ENCODE data around the gene MAP3K14.

DNA sequence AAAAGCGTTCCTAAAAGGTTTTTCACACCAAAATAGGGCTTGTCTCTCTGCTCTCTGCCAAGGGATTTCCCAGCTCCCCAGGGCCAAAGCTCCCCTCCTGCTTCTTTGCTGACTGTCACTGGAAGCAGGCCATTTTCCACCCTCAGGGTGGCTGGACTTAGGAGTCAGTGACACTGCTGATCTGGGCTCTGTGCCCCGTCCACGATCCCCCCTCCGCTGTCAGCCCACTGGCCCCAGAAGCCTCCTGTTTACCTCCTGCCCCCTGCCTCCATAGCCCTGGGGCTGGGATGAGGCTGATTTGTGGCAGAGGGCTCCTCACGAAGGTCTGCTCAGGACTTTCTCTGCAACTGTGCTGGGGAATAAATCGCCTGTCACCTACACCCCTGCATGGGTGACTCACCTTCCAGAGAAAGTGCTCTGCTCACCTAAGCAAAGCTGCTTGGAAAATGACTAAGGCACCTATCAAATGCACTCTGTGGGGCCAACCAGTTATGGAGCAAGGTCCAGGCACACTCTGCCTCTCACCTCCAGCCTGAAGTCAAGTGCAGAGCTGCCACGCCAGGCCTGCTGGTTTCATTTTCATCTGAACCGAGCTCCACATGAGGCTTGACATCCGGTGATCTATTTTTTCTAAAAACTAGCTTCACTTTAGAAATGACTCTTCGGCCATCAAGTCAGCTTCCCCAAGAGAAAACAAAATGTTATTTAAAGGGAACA, 4.9 kb downstream of the MAP3K14 start:
- TF ChIP-seq, protein P1, sequence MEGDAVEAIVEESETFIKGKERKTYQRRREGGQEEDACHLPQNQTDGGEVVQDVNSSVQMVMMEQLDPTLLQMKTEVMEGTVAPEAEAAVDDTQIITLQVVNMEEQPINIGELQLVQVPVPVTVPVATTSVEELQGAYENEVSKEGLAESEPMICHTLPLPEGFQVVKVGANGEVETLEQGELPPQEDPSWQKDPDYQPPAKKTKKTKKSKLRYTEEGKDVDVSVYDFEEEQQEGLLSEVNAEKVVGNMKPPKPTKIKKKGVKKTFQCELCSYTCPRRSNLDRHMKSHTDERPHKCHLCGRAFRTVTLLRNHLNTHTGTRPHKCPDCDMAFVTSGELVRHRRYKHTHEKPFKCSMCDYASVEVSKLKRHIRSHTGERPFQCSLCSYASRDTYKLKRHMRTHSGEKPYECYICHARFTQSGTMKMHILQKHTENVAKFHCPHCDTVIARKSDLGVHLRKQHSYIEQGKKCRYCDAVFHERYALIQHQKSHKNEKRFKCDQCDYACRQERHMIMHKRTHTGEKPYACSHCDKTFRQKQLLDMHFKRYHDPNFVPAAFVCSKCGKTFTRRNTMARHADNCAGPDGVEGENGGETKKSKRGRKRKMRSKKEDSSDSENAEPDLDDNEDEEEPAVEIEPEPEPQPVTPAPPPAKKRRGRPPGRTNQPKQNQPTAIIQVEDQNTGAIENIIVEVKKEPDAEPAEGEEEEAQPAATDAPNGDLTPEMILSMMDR (IDR thresholded peaks at IDR 0.05; ENCODE audit: low read length) = no peak
- TF ChIP-seq EZH2 (optimal IDR thresholded peaks at IDR 0.05; ENCODE audit: low read depth, low read length) (no peak), EZH2phosphoT487 (IDR thresholded peaks at IDR 0.05; ENCODE audit: low read length) (no peak)

Data from MM.1S (cell line).